ENCODE measurements around the gene ARHGAP6. TPM values are rescaled to one million over a fixed set of nuclear protein-coding genes. Genes with fewer than 3 reads are reported as not detected.

The ARHGAP6 gene
- total RNA-seq, 1 experiment from 2014 or later: 0.07 TPM

DNA sequence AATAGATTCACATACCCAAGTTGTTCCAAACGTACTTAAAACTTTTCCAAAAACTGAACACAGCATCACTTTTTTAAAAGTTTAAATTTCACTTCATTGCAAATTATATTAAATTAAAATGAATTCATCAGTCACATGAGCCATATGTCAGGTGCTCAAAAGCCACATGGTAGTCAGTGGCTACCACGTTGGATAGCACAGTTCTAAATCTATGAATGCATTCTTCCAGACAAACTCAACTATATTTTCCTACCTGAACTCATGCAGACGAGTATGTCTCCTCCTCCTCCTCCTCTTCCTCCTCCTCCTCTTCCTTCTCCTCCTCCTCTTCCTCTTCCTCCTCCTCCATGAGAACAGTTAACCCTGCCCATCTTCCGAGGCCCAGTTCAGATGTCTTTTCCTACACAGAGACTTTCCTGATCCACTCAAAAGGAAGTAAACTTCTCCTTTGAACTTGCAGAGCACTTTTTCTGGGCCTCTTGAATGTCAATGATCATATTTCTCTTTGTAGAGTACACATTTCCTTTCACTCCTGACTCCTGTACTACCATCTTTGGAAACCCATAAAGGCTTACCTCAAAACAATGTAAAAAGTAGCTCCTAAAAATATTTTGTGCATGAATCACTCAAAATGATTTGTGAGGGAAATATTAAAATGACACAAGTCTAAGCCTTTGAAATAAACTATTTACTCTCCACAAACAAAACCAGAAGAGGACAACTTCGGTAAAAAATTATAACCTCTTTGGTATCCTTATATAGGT, 199.9 kb downstream of the ARHGAP6 start:
- Mint-ChIP-seq H3K27me3 (ENCODE audit: low read depth) (peaks cover 2% of the 10 kb centered on the region; the same call in 1 of the 2 replicates), H3K27ac (no peak overlapping the region), H3K4me3 (no peak overlapping the region), H3K36me3 (ENCODE audit: insufficient read depth in 1 of 3, low read depth in 3 of 3) (no peaks in the 10 kb centered on the region), H3K9me3 (peaks cover 56 to 65% of the 10 kb centered on the region in 2 experiments), H3K4me1 (no peaks in the 10 kb centered on the region)
- no peak overlapping the region for H3K56ac ChIP-seq (ENCODE audit: insufficient read length, low read depth, low read length)
- no peak overlapping the region for H3K27ac ChIP-seq (ENCODE audit: insufficient read length, low read depth, low read length)
- H3K23ac ChIP-seq (ENCODE audit: insufficient read length, low read depth, low read length): no peak overlapping the region
- H2BK120ac ChIP-seq (ENCODE audit: low read depth, low read length, poor library complexity, severe bottlenecking): no peak overlapping the region
- H3K27me3 ChIP-seq (ENCODE audit: insufficient read depth, low read length): no peaks in the 10 kb centered on the region
- H3K4ac ChIP-seq (ENCODE audit: low read depth, low read length): no peak overlapping the region
- no peak for DNase-seq
- H3K79me1 ChIP-seq (ENCODE audit: insufficient read depth, low read depth, low read length, poor library complexity, severe bottlenecking): no peaks in the 10 kb centered on the region
- no peaks in the 10 kb centered on the region for H4K20me1 ChIP-seq (ENCODE audit: control insufficient read depth, insufficient read depth, insufficient read length)
- no peaks in the 10 kb centered on the region for H3K79me2 ChIP-seq (ENCODE audit: insufficient read depth, low read length)
- H4K5ac ChIP-seq (ENCODE audit: insufficient read length, low read depth, low read length): no peak overlapping the region
- no peaks in the 10 kb centered on the region for H3K23me2 ChIP-seq (ENCODE audit: insufficient read length, low read depth, low read length, poor library complexity, severe bottlenecking)
- H3K9me3 ChIP-seq (ENCODE audit: control insufficient read depth, low read depth, low read length): no peaks in the 10 kb centered on the region
- no peak overlapping the region for H3K9ac ChIP-seq (ENCODE audit: extremely low read depth, insufficient read length, low read length)
- no peak overlapping the region for H2BK5ac ChIP-seq (ENCODE audit: insufficient read length, low read length)
- no peak overlapping the region for H3T11ph ChIP-seq (ENCODE audit: low read length)
- H2BK15ac ChIP-seq (ENCODE audit: low read depth, low read length): no peak overlapping the region
- no peak overlapping the region for H4K91ac ChIP-seq (ENCODE audit: insufficient read length, low read depth, low read length)
- H3K4me1 ChIP-seq (ENCODE audit: insufficient read depth, low read length): no peaks in the 10 kb centered on the region
- no peak overlapping the region for H2BK20ac ChIP-seq (ENCODE audit: low read depth, low read length, poor library complexity, severe bottlenecking)
- H3K14ac ChIP-seq (ENCODE audit: insufficient read depth, low read length): no peak overlapping the region
- H2AK5ac ChIP-seq (ENCODE audit: insufficient read length, low read length): no peak overlapping the region
- H3K4me2 ChIP-seq (ENCODE audit: insufficient read depth, insufficient read length, low read length): no peak overlapping the region
- no peak overlapping the region for H2BK12ac ChIP-seq (ENCODE audit: insufficient read length, low read depth, low read length)
- H3K18ac ChIP-seq (ENCODE audit: insufficient read length, low read depth, low read length): no peak overlapping the region
- no CpG with 5 or more reads among the region's 5 CpGs for WGBS (ENCODE audit: extremely low coverage, insufficient read length, low lambda C conversion rate)
- no peak for TF ChIP-seq CTCF (conservative IDR thresholded peaks at IDR 0.05)
- H2AFZ ChIP-seq (ENCODE audit: low read length): no peak overlapping the region
- no peak overlapping the region for H4K8ac ChIP-seq (replicated peaks; ENCODE audit: insufficient read length, low read depth, low read length)

Data from H9 (cell line).